HG02623 (cell line): ENCODE results near the gene CMTM7.
"Not testable (repeated sequence)": the region's sequence is repeated elsewhere in the genome, so short reads cannot be mapped to it uniquely, and the experiment has no call there.

Experiments
- ATAC-seq: cut with Tn5 transposase; IDR thresholded peaks from one replicate; pipeline ENCODE4 v1.9.1; 2021; ENCODE audit warnings: moderate library complexity; ENCODE audit not compliant: unreplicated experiment

Gene CMTM7

DNA sequence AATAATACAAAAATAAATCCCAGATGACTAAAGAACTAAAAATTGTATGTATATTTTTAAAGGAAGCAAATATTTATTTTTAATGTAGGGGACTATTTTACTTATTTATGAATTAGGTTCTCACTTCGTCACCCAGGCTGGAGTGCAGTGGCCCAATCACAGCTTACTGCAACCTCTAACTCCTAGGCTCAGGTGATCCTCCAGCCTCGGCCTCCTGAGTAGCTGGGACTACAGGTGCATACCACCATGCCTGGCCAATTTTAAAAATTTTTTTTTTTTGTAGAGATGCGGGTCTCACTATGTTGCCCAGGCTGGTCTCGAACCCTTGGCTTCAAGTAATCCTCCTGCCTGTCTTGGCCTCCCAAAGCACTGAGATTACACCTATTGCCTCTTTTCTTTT is 42.6 kb downstream of the CMTM7 start:
- no peak for ATAC-seq

DNA sequence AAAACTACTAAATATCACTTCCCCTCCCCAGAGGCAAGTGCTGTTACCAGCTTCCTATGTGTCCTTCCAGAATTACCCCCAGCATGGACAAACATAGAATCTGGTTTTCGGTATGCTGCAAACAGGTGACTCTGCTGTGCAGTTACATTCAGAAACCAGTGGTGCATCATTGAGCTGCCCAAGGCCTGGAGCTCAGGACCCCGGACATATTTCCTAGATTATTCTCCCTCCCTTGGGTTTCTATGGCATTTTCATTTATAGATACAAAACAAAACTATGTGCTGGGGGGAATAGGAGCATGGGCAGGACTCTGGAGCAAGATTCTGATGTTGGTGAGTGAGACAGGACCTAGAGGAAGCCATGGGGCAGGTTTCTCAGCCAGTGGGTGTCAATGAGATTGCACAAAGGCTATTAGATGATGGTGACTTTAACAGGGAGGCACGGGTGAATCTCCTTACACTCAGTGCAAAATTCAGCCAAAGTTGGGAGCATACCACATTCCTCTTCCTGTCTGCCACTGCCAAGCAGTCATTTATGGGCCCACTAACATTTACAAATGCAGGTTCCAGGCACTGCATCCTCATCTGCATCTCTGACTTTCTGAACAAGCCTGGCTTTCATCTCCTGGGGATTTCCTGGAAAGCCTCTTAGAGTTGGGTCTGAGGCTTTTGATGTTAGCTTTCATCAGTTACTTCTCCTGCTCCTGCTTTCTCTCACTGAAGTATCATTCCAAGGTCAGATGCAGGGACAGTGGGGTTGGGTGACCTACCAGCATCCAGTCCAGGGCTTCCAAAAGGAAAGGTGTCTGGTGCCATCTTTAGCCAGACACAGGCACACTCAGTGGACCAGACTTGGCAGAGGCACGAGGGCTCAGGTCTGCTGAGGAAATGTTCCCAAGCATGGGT is 44.5 kb downstream of the CMTM7 start:
- no peak for ATAC-seq

DNA sequence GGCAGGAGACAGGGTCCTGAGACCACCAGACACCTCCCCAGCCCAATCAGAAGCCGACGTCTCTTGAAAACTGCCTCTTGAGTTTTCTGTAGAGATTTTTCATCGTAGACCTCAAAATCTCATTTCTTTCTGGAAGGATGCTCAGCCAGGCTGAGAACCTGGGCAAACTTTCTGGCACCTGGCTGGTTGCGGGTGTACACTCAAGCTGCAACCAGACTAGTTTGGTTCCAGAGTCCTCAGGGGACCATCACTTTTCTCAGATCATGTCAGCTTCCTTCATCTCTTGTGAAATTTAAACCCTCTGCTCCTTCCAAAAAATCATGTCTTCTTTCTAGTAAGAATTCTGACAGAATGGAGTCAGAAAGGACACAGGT is 45.1 kb downstream of the CMTM7 start:
- peak; percentile 23 for ATAC-seq

DNA sequence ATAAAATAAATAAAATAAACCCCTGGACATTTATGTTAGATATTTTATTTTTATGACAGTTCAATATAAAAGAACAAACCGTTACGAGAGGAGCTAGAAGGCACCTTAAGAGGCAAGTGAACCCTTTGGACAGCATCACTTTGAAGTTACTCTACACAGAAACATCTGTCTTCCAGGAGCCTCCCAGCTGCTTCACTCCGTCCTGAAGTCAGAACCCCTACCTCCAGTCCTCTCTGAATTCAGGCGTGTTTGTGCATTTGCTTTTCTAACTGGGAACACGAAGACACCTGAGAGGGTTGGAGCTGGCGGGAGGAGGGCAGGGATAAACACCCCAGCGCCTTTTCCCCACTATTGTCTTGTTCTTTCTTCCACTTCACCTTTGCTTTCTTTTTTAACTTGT is 46.2 kb downstream of the CMTM7 start:
- ATAC-seq, result no peak

DNA sequence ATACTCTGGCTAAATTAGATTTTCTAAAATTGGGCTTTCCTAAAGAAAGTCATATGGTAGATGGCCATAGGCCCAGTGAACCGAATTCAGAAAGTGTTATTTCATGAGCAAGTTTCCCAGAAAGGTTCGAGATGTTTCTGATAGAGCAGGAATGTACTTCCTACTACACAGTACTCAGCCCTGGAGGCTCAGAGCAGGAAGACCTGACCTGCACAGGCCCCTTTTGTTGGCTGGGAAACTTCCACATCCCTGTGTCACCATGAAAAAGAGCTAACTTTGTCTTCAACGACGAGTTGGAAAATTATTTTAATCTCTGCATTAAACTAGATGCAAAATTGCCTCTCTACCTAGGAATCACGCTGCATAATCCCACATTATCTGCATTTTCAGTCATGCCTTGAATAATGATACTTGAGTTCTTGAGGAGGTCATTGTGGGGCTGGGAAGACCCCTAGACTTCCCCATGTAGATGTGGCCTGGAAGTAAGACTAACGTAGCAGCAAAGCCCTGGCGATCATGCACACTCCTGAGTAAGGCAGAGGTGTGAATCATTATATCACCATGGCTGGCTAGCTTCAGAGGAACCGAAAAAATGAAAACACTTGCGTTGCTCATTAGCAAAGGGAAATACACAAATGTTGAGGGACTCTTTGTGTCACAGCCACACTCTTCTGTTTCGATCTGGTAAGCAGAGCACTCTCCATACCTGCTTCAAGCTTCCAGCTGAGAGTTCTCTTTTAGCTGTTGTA is 47.1 kb downstream of the CMTM7 start:
- ATAC-seq, result peak; percentile 93

DNA sequence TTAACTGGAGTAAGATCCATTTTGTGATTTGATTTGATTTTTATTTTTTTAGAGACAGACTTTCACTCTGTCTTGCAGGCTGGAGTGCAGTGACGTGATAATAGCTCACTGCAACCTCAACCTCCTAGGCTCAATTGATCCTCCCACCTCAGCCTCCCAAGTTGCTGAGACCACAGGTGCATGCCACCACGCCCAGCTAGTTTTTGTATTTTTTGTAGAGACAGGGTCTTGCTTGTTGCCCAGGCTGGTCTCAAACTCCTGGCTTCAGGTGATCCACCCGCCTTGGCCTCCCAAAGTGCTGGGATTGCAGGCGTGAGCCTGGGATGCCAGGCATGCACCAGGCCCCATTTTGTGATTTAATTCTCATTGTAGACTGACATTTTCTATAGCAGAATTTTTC is 47.8 kb downstream of the CMTM7 start:
- ATAC-seq, result not testable (repeated sequence)

DNA sequence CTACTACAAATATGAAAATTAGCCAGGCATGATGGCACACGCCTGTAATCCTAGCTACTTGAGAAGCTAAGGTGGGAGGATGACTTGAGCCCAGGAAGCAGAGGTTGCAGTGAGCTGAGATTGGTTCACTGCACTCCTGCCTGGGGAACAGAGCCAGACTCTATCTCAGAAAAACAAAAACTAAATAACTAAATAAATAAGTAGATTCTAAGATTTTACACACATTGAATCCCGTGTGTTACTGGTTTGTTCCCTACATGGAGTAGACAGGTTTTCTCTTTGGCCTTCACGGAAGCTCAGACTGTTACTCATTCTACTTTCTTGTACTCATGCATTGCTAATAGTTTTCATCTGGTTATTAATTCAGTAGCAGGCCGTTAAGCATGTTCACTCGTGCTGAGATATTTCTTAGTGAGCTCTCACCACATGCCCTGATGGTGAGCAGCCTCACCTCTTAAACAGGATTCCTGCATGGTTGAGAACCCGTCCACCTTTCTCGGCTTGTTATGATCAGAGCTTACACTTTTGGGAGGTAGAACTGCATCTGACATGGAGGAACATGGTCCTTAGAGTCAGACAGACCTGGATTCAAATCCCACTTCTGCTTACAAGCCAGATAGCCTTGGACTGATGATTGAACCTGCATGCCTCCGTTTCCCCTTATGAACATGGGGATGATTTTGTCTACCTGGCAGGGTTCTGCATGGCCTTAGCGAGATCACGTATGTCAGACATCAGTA is 49.1 kb downstream of the CMTM7 start:
- ATAC-seq, result no peak

DNA sequence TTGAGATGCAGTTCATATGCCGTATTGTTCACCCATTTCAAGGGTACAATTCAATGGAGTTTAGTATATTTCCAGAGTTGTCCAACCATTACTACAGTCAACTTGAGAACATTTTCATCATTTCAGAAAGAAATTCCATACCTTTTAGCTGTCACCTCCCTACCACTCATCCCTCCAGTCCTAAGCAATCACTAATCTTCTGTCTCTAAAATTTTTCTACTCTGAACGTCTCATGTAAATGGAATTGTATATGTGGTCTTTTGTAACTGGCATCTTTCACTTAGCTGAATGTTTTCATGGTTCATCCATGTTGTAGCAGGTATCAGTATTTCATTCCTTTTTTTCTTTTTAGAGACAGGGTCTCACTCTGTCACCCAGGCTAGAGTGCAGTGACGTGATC is 51.1 kb downstream of the CMTM7 start:
- no peak for ATAC-seq

DNA sequence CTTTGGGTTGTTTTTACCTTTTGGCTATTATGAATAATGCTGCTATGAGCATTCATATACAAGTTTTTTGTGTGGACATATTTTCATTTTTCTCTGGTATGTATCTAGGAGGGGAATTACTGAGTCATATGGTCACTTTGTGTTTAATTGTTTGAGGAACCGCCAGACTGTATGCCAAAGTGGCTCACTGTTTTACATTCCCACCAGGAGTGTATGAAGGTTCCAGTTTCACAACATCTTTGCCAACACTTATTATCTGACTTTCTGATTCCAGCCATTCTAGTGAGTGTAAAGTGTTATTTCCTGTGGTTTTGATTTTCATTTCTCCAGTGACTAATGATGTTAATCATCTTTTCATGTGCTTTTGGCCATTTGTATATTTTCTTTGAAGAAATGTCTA is 51.8 kb downstream of the CMTM7 start:
- ATAC-seq, result no peak

DNA sequence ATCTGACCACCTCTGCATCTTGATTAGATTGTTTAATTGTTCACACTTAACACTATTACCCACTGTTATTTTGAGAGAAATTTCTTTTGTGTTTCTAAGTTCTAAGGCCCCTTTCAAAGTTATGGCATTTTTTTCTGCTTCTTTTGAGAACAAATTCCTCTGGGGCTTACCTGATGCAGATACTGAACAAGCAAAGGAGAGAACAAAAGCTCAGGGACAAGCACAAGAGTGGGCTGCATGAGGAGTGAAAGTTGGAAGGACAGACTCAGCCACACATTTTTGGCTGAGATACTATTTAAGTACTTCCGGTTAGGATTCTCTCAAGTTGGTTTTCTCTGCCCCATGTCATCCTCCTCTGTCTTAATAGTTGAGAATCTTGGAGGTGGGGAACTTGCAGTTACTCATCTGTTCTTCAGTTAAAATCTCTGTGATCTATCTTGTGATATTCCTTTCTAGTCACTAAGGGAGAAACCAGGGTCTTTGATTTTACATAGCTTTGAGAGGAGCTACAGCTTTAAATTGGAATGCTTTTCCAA is 56.3 kb downstream of the CMTM7 start:
- no peak for ATAC-seq

DNA sequence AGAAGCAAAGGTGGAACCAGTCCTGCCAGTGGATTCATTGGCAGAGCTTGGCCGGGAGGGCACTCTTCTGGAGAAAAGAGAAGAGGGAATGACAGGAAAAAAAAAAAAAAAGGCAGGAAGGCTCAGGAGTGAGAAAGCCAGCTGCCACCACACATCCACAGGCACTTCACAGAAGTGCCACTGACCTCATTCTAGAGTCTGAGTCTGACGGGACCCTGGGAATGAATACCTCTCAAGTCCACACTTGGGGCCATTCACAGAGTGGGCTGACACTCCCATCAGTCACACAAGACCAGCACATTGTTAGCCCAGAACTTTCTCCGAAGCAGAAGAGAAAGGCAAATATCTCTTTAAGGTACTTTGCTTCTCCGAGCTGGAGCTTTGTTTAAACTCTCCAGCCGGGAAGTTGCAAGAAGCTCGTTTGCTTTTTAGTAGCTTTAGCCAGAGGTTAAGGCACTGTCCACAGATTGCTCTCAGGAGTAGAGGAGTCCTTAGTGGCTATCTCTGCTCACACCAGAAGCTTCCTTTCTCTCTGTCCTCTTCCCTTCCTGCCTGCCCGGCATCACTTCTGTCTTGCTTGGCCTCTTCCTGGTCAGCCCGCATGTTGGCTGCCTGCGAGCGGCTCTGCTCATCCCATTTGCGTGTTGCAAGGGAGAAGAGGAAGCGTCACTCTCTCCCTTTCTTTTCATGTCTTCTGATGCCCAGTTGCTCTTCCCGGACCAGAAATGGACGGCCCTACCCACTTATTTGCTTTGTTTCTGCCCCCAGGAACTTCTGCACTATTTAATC is 57.2 kb downstream of the CMTM7 start:
- ATAC-seq, result no peak

DNA sequence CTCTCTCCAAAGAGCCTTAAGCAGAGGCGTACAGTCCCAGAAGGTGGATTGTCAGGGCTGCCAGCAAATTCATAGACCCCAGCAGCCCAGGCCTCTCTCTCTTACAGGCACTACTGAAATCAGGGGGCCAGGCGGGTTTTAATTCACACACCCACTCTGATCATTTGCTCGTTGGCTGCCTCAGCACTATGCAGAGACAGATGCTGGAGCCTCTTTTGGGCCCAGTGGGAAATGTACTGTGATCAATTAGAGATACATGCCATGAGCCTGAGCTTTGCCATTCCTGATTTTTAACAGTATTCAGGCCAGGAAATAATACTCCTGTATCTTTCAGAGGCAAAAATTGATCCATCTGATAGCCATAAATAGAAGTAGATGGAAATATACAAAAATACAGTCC is 58.0 kb downstream of the CMTM7 start:
- no peak for ATAC-seq

DNA sequence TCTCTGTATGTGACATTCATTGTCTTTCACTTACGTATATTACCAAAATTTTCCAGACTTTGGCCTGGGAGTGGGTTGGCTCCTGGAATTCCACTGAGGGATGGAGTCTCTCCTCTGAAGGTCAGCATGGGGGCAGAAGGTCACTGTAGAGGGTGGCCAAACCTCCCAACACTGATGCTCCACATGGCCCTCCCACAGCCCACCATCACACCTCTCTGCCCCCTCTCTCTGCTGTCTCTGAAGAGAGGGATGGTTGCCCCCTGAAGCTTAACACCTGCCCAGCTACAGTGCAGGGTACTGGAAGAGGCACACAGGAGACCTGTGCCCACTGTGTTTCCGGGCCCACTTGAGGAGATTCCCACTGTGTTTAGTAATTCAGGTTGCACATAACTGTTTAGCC is 58.8 kb downstream of the CMTM7 start:
- ATAC-seq, result no peak

DNA sequence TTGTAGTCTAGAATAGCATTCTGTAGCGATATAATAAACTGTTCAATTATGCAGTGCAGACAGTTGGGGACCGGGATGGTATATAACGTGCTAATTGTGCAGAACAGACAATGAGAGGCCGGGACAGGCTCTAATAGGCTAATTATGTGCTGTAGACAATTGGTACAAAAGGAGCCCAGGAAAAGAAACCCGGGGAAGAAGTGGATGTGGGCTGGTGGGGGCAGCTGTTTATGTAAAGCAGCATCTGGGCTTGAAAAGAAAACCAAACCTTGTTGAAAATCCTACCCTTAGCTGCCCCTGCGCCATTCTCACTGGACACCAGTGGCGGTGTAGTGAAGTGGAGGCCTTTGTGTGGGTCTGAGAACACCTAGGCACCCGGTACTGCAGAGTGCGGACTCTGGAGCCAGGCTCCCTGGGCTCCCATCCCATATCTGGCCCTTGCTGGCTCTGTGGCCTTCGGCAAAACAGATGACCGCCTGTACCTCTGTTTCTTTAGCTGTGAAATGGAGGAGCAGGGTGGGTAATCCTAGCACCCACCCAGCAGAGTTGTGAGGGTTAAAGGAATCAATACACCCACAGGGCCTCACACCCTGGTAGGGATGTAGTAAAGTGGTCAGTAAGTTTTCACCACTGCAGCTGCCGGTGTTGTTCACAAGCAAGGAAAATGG is 59.5 kb downstream of the CMTM7 start:
- ATAC-seq, result no peak

DNA sequence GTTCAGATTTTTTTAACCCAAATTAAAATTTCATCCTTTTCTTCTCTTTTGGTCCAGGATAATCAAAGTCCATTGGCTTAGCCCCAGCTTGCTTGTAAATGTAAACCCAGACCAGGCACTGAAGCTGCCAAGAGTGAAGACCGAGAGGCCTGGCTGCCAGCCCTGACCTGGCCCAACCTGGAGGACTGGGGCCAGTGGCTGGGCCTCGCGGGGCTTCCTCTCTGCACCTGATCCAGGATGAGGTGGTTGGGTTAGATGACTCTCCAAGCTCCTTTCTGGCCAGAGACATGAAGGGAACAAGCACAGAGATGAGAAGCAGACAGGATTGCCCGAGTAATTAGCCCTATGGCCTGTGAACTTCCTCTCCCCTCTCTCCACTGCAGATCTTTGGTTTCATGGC is 60.4 kb downstream of the CMTM7 start:
- ATAC-seq, result no peak

DNA sequence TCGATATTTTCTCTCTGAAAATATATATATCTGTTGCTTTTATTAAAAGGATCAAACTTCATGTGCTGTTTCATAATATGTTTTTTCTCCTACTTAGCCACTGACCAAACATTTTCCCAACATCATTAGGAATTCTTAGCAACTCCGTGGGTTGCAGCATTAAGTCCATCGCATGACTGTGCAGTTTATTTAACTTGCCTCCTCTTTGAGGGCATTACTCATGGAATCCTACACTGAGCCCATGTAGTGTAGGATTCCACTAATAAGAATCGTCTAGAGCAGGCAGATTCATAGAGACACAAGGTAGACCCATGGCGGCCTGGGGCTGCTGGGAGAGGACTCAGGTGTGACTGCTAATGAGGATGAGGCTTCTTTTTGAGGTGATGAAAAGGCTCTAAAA is 61.7 kb downstream of the CMTM7 start:
- no peak for ATAC-seq

DNA sequence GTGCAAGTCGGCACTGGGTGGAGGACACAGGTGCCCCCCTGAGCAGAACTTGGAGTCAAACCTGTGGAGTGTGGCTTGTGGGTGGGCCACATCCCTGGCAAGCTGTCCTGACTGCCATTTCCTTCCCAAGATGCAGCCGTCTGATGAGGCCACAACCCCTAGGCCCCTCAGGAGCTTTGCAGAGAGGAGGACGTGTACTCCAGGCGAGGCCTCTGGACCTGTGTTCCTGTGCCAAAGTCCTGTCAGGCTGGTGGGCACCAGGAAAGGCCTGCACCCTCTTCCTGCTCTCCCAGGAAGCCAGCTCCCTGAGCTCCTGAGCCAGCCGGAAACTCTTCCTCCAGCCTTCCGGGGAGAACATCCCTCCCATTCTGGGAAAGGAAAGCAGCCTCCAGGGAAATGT is 62.5 kb downstream of the CMTM7 start:
- no peak for ATAC-seq

DNA sequence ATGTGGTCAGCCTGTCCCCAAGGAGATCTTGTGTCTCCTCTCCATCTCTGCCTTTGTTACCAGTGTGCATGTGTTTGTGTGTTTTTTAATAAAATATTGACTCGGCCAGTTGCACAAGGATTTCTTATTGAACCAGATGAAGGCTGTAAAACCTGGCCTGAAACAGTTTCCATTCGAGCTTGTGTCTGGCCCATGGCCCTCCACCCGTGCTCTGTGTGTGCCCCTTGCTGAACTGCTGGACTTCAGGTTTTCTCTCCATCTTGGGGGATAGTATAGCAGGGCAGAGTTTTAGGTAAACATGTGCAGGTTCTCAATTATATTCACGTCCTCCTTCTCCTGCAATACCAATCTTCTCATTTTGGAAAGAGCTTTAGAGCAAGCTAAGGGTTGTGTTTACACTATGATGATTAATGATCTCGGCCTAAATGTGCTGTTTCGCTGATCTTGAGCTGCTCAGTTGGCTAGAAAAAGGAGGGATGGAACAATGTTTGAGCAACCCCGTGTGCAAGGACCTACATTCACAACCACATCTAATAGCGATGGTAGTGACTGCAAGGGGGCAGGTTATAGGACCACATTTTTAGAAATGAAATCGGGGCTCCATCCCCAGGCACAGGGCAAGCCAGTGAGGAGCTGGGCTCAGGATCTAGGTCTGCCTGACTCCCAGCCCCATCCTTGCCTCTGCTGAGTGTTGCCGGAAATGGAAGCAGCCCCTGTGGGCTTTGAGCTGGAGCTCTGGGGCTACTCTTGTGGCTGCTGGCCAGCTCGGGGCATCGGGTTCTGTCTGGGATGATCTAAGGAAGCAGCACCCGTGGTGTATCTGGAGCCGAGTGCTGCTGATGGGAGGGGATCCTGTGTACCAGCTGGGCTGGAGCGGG is 63.3 kb downstream of the CMTM7 start:
- ATAC-seq, result no peak
